IMR-90 (cell line): ENCODE measurements around the gene CSTB.

Experiments used
- BHLHE40 ChIP-seq: fragments of 150-350 bp; IDR thresholded peaks from 2 replicates; pipeline ENCODE4 v1.6.1; 2016; ENCODE audit warnings: mild to moderate bottlenecking, low read depth, low read length
- CEBPB ChIP-seq: IDR thresholded peaks from 2 replicates; pipeline ENCODE4 v1.6.1; 2012; ENCODE audit warnings: low read depth, low read length, improper control_type of control experiment
- CTCF ChIP-seq: conservative IDR thresholded peaks from 2 replicates; pipeline ENCODE4 v1.5.1; 2012; ENCODE audit warnings: mild to moderate bottlenecking, low read depth, low read length, improper control_type of control experiment
- ELK1 ChIP-seq: fragments of 150-350 bp; IDR thresholded peaks from 2 replicates; pipeline ENCODE4 v1.6.1; 2016; ENCODE audit warnings: low read depth, mild to moderate bottlenecking, low read length, moderate library complexity, borderline replicate concordance
- FOS ChIP-seq: fragments of 150-350 bp; IDR thresholded peaks from 2 replicates; pipeline ENCODE4 v1.6.1; 2016; ENCODE audit warnings: low read depth, low read length
- MAFK ChIP-seq: IDR thresholded peaks from 2 replicates; pipeline ENCODE4 v1.6.1; 2012; ENCODE audit warnings: low read depth, low read length, improper control_type of control experiment
- MAZ ChIP-seq: IDR thresholded peaks from 2 replicates; pipeline ENCODE4 v1.6.1; 2012; ENCODE audit warnings: low read depth, mild to moderate bottlenecking, low read length, improper control_type of control experiment, moderate library complexity, borderline replicate concordance
- MXI1 ChIP-seq: IDR thresholded peaks from 2 replicates; pipeline ENCODE4 v1.6.1; 2012; ENCODE audit warnings: low read depth, mild to moderate bottlenecking, low read length, moderate library complexity, borderline replicate concordance
- NFE2L2 ChIP-seq: fragments of 150-350 bp; IDR thresholded peaks from 2 replicates; pipeline ENCODE4 v1.6.1; 2016; ENCODE audit warnings: low read depth, mild to moderate bottlenecking, low read length
- POLR2A ChIP-seq: IDR thresholded peaks from 2 replicates; pipeline ENCODE4 v1.6.1; 2012; ENCODE audit warnings: mild to moderate bottlenecking, low read depth, low read length
- RAD21 ChIP-seq: IDR thresholded peaks from 2 replicates; pipeline ENCODE4 v1.6.1; 2012; ENCODE audit warnings: low read length, improper control_type of control experiment
- RCOR1 ChIP-seq: IDR thresholded peaks from 2 replicates; pipeline ENCODE4 v1.6.1; 2012; ENCODE audit warnings: mild to moderate bottlenecking, low read length, improper control_type of control experiment; ENCODE audit not compliant: insufficient replicate concordance
- RFX5 ChIP-seq: IDR thresholded peaks from 2 replicates; pipeline ENCODE4 v1.8.0; 2012; ENCODE audit warnings: low read depth, mild to moderate bottlenecking, low read length, moderate library complexity
- SMC3 ChIP-seq: fragments of 150-350 bp; IDR thresholded peaks from 2 replicates; pipeline ENCODE4 v1.6.1; 2016; ENCODE audit warnings: low read depth, mild to moderate bottlenecking, antibody characterized with exemption, low read length, moderate library complexity

- TF ChIP-seq CTCF = no peak
- peak; percentile 37; the same call in 1 of the 2 replicates for TF ChIP-seq FOS
- no peak for TF ChIP-seq CEBPB
- TF ChIP-seq SMC3 = no peak
- no peak for TF ChIP-seq POLR2A
- no peak for TF ChIP-seq MAZ
- peak; percentile 70 for TF ChIP-seq BHLHE40
- TF ChIP-seq MXI1 = peak; percentile 78
- TF ChIP-seq RCOR1 = no peak
- no peak for TF ChIP-seq ELK1
- no peak for TF ChIP-seq NFE2L2
- no peak for TF ChIP-seq RAD21
- TF ChIP-seq RFX5 = no peak
- peak; percentile 17; the same call in 1 of the 2 replicates for TF ChIP-seq MAFK
These were observed 42.5 kb downstream of the CSTB start for GRCh38 chr21:43733529-43734071.
